A549 (cell line): ENCODE measurements around the gene NOC4L. TPM values are rescaled to one million over a fixed set of nuclear protein-coding genes. Genes with fewer than 3 reads are reported as not detected.
A peak's percentile ranks its signal among the peaks of the same experiment; 100 is the strongest.
"Not testable (repeated sequence)": the region's sequence is repeated elsewhere in the genome, so short reads cannot be mapped to it uniquely, and the experiment has no call there.

Source experiments
- ATAC-seq, 2 experiments: fragments of 200-7000 bp in 1 of 2; fragments of >200 bp in 1 of 2; cut with Nextera tagmentation in 1 of 2; cut with Tn5 transposase in 1 of 2; 3 replicates each; pipeline versions ENCODE4 v1.8.0 to v1.9.1; 2018 to 2020; ENCODE audit warnings: mild to moderate bottlenecking in 1 of 2, moderate library complexity in 1 of 2
- CTCF ChIA-PET: fragments of 300-600 bp; sonication (Branson Sonifier 250); formaldehyde crosslinking; extraction: SDS; loops from one replicate; lab custom pipeline; 2021; ENCODE audit warnings: antibody characterized with exemption, inconsistent platforms; lab: Yijun Ruan, JAX
- POLR2A ChIA-PET: fragments of 350-600 bp; formaldehyde crosslinking; extraction: SDS; loops from one replicate; lab custom pipeline; 2021; ENCODE audit warnings: antibody characterized with exemption, inconsistent platforms; lab: Yijun Ruan, JAX
- DNase-seq, 2 experiments: peaks; one replicate each; pipeline versions ENCODE4 v3.0.0 to v3.0.0-alpha.2; 2011 to 2016; ENCODE audit warnings: low read depth in 1 of 2, low spot score in 1 of 2
- FAIRE-seq: peaks from 2 replicates; lab custom pipeline; 2011; peaks lifted over from hg19 to GRCh38; lab: Jason Lieb, UNC
- H3K27ac ChIP-seq, 2 experiments: fragments of >200 bp; sonication (Bioruptor Twin); formaldehyde crosslinking; 3 replicates each; pipeline ENCODE4 v1.5.1; 2016 to 2017
- H3K4me1 ChIP-seq: fragments of >200 bp; sonication (Bioruptor Twin); formaldehyde crosslinking; 3 replicates; pipeline ENCODE4 v1.6.1; 2016
- H3K4me2 ChIP-seq: fragments of >200 bp; sonication (Bioruptor Twin); formaldehyde crosslinking; 3 replicates; pipeline ENCODE4 v1.6.1; 2016
- H3K4me3 ChIP-seq: fragments of >200 bp; sonication (Bioruptor Twin); formaldehyde crosslinking; 3 replicates; pipeline ENCODE4 v1.5.1; 2016
- H3K9me3 ChIP-seq: fragments of >200 bp; sonication (Bioruptor Twin); formaldehyde crosslinking; 3 replicates; pipeline ENCODE4 v1.6.1; 2016
- CBX2 ChIP-seq: fragments of 200-600 bp; sonication (generic); IDR thresholded peaks from 2 replicates; pipeline ENCODE4 v1.6.1; 2016; ENCODE audit warnings: low read depth, mild to moderate bottlenecking, borderline replicate concordance
- CEBPB ChIP-seq, 2 experiments: fragments of >200 bp in 1 of 2; sonication (Bioruptor Twin) in 1 of 2; formaldehyde crosslinking in 1 of 2; IDR thresholded peaks; 2 replicates each; pipeline ENCODE4 v1.6.1; 2012 to 2016
- FOXS1 ChIP-seq: fragments of 250-450 bp; sonication (Bioruptor Pico); IDR thresholded peaks from 2 replicates; pipeline ENCODE4 v1.5.0; 2020; ENCODE audit warnings: mild to moderate bottlenecking, moderate library complexity
- HDAC2 ChIP-seq: fragments of 200-600 bp; sonication (generic); IDR thresholded peaks from 2 replicates; pipeline ENCODE4 v1.6.1; 2016
- JUN ChIP-seq, 2 experiments: fragments of >200 bp; sonication (Bioruptor Twin); formaldehyde crosslinking; IDR thresholded peaks; 2 replicates in 1 of 2; 3 replicates in 1 of 2; pipeline ENCODE4 v1.6.1; 2016 to 2017
- MAFK ChIP-seq: fragments of 450-650 bp; IDR thresholded peaks from 2 replicates; pipeline ENCODE4 v1.6.1; 2014; ENCODE audit not compliant: partially characterized antibody
- NFE2L2 ChIP-seq: fragments of 150-350 bp; conservative IDR thresholded peaks from 2 replicates; pipeline ENCODE4 v1.6.1; 2014; ENCODE audit warnings: low read length
- NPAS2 ChIP-seq: fragments of 250-450 bp; sonication (Bioruptor Pico); IDR thresholded peaks from 2 replicates; pipeline ENCODE4 v1.8.0; 2022; ENCODE audit warnings: mild to moderate bottlenecking, moderate library complexity, borderline replicate concordance
- PHF8 ChIP-seq: fragments of 200-600 bp; sonication (generic); IDR thresholded peaks from 2 replicates; pipeline ENCODE4 v1.6.1; 2016; ENCODE audit warnings: low read depth, mild to moderate bottlenecking, antibody characterized with exemption, moderate library complexity, borderline replicate concordance
- POLR2A ChIP-seq: IDR thresholded peaks from 2 replicates; pipeline ENCODE4 v1.6.1; 2012; ENCODE audit warnings: mild to moderate bottlenecking, low read length
- TFCP2L1 ChIP-seq: fragments of 250-450 bp; sonication (Bioruptor Pico); IDR thresholded peaks from 2 replicates; pipeline ENCODE4 v1.5.0; 2021; ENCODE audit warnings: mild to moderate bottlenecking
- TP53 ChIP-seq: fragments of 250-450 bp; sonication (Bioruptor Pico); IDR thresholded peaks from 2 replicates; pipeline ENCODE4 v1.5.0; 2021; ENCODE audit warnings: mild to moderate bottlenecking, moderate library complexity
- ZFP36 ChIP-seq: fragments of 450-650 bp; IDR thresholded peaks from 2 replicates; pipeline ENCODE4 v1.6.1; 2014; ENCODE audit warnings: borderline replicate concordance; ENCODE audit not compliant: partially characterized antibody
- WGBS: methylation state at CpG from one replicate; pipeline ENCODE4 v1.1.6; 2017; ENCODE audit errors: missing lambda C conversion rate; 5-methylcytosine and 5-hydroxymethylcytosine counted together
- polyA plus RNA-seq, 4 experiments: library from polyadenylated mRNA; depleted of rRNA in 3 of 4; stranded (reverse); fragments of >200 nt; fragmentation: RNase III in 1 of 4; extraction: RNeasy Plus Mini Kit Qiagen cat#74134 plus additional on column Dnase treatment in 1 of 4; gene quantifications; 2 replicates in 3 of 4; 3 replicates in 1 of 4; pipeline ENCODE4 v1.2.3, GENCODE V29; 2011 to 2017
- TF ChIP-seq, protein P1 (sequence below): IDR thresholded peaks from 2 replicates; pipeline ENCODE4 v1.6.1; 2012
- TF ChIP-seq, protein P2 (sequence below): IDR thresholded peaks from 2 replicates; pipeline ENCODE4 v1.6.1; 2012; ENCODE audit warnings: low read depth, borderline replicate concordance
- TF ChIP-seq, protein P3 (sequence below): fragments of >200 bp; sonication (Bioruptor Twin); formaldehyde crosslinking; IDR thresholded peaks from 2 replicates; pipeline ENCODE4 v1.6.1; 2016
- TF ChIP-seq, protein P4 (sequence below): fragments of 450-650 bp; IDR thresholded peaks from 2 replicates; pipeline ENCODE4 v1.6.1; 2014; ENCODE audit warnings: antibody characterized with exemption

NOC4L gene
- polyA plus RNA-seq, 2 of the 4 experiments (the other 2 are of a cell fraction), result 12.1 to 34.1 TPM

DNA sequence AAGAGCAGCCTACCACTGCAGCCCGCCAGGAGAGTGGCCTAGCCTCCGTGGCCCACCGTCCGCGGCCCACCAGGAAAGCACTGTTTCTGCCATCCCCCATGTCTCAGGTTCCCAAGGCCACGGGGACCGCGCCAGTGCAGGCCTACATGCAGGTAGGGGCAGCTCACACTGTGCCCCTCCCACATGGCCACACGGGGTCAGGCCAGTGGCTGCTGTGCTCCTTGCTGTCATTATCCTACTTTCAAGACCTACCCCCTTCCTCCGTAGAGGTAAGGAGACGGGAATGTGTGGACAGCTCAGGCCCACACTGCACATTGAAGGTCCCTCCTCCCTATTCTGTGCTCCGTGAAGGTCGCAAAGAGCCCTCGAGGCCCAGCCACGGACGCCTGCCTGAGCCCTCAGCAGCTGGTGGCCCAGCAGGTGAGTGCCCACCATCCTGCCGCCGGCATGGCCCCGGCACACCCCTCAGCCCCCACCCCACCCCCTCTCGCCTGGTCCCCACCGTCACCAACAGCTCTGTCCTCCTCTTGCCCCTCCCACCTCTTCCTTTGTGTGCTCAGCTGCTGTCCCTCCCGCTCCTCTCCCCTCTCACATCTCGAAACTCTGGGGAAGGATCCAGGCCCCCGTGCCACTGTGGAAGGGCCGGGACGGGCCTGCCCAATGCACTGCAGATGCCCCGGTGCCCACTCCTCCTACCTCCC lies 10.2 kb upstream of the NOC4L start:
- H3K27ac ChIP-seq, result no peak overlapping the region
- ChIA-PET CTCF (interaction anchor here (0.9 kb wide), 2 partner anchors 20 to 420 kb away, joined by 3 read pairs; no protein-coding TSS in a partner anchor), POLR2A (no interaction called here)
- ATAC-seq, result peak; percentile 55 to 62; a peak in 5 of 6 replicates
- TF ChIP-seq NPAS2 (CRISPR knock-in tag), result no peak
- no peak for TF ChIP-seq CEBPB (IDR thresholded peaks at IDR 0.05)
- TF ChIP-seq FOXS1 (CRISPR knock-in tag), result no peak
- TF ChIP-seq, protein P1, sequence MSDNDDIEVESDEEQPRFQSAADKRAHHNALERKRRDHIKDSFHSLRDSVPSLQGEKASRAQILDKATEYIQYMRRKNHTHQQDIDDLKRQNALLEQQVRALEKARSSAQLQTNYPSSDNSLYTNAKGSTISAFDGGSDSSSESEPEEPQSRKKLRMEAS, result no peak
- no peak for TF ChIP-seq TFCP2L1 (CRISPR knock-in tag)
- FAIRE-seq, result no peak
- H3K4me1 ChIP-seq, result no peaks in the 10 kb centered on the region
- peak in 1 of 2 experiments; percentile 39 for DNase-seq
- WGBS, result 89% methylated on average over 25 of the region's 27 CpGs
- H3K4me2 ChIP-seq, result no peak overlapping the region
- H3K4me3 ChIP-seq, result no peak overlapping the region
- H3K9me3 ChIP-seq, result no peaks in the 10 kb centered on the region

DNA sequence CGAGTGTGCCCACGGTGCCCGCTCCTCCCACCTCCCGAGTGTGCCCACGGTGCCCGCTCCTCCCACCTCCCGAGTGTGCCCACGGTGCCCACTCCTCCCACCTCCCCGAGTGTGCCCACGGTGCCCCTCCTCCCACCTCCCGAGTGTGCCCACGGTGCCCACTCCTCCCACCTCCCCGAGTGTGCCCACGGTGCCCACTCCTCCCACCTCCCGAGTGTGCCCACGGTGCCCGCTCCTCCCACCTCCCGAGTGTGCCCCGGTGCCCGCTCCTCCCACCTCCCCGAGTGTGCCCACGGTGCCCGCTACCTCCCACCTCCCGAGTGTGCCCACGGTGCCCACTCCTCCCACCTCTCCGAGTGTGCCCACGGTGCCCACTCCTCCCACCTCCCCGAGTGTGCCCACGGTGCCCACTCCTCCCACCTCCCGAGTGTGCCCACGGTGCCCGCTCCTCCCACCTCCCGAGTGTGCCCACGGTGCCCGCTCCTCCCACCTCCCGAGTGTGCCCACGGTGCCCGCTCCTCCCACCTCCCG lies 9.5 kb upstream of the NOC4L start:
- 89% methylated on average over 4 of the region's 39 CpGs for WGBS
- FAIRE-seq, ATAC-seq, DNase-seq, H3K27ac ChIP-seq, H3K9me3 ChIP-seq, H3K4me3 ChIP-seq, H3K4me2 ChIP-seq, H3K4me1 ChIP-seq, POLR2A ChIA-PET: not testable (repeated sequence)
- CTCF ChIA-PET, result interaction anchor here (0.9 kb wide), 1 partner anchor 19 kb away, joined by 3 read pairs; no protein-coding TSS in a partner anchor

DNA sequence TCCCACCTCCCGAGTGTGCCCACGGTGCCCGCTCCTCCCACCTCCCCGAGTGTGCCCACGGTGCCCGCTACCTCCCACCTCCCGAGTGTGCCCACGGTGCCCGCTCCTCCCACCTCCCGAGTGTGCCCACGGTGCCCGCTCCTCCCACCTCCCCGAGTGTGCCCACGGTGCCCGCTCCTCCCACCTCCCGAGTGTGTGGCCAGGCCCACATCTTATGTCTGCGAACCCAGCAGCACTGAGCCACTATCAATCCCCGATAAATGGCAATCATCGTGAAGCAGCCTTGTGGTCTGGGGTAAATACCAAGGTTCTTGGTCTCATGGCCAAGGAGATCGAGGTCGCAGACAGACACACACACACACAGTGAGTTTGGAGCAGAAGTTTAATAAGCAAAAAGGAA lies 8.0 kb upstream of the NOC4L start:
- H3K27ac ChIP-seq, H3K9me3 ChIP-seq, FAIRE-seq, H3K4me2 ChIP-seq, POLR2A ChIA-PET, H3K4me3 ChIP-seq, DNase-seq, CTCF ChIA-PET, H3K4me1 ChIP-seq: not testable (repeated sequence)
- 43% methylated on average over 4 of the region's 21 CpGs for WGBS
- 0 out of 6 replicates have a peak, but pooled peaks of 1 of the 2 experiments have one; percentile 4 for ATAC-seq

DNA sequence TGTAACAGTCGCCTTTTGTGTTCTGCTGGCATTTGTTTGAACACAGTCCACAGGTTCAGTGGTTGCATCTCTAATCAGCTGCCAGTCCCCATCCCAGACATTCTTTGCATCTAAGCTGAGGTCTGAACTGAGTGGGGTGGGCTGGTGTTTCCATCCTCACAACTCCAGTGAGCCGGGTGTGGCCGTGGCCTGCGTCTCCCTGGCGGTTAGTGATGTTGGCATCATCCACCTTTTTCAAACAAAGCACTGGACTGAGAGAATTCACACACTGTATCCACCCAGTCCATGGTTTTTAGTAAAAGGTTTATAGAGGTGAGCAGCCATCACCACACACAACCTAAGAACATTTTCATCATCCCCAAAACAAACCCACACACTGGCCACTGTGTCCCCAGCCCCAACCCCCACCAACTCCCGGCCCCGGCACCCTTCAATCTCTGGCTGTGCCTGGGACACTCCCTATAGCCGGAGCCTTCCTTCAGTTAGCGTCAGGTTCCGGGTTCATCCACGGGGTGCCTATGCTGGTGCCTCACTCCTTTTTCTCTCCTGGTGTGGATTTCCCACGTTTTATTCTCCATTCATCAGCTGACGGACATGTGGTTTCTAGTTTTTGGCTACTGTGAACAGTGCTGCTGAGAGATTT lies 6.7 kb upstream of the NOC4L start:
- no peak overlapping the region for H3K4me3 ChIP-seq
- ATAC-seq (peak; percentile 9 to 10; a peak in 4 of 6 replicates), DNase-seq (no peak), FAIRE-seq (no peak)
- H3K4me2 ChIP-seq, result no peak overlapping the region
- ChIA-PET POLR2A (no interaction called here), CTCF (interaction anchor here (1.1 kb wide), 1 partner anchor 276 kb away, joined by 4 read pairs; no protein-coding TSS in a partner anchor)
- H3K4me1 ChIP-seq, result peaks cover 3% of the 10 kb centered on the region; the same call in 1 of the 3 replicates
- 78% methylated on average over 11 of the region's 13 CpGs for WGBS
- H3K9me3 ChIP-seq, result no peaks in the 10 kb centered on the region
- TF ChIP-seq, protein P2, sequence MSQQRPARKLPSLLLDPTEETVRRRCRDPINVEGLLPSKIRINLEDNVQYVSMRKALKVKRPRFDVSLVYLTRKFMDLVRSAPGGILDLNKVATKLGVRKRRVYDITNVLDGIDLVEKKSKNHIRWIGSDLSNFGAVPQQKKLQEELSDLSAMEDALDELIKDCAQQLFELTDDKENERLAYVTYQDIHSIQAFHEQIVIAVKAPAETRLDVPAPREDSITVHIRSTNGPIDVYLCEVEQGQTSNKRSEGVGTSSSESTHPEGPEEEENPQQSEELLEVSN, result no peak
- TF ChIP-seq POLR2A (no peak), JUN (IDR thresholded peaks at IDR 0.05) (no peak), HDAC2 (no peak), NFE2L2 (no peak), CBX2 (no peak), TP53 (CRISPR knock-in tag) (no peak), PHF8 (no peak), ZFP36 (no peak), MAFK (no peak)
- TF ChIP-seq, protein P3, sequence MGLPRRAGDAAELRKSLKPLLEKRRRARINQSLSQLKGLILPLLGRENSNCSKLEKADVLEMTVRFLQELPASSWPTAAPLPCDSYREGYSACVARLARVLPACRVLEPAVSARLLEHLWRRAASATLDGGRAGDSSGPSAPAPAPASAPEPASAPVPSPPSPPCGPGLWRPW, result no peak
- TF ChIP-seq, protein P4, sequence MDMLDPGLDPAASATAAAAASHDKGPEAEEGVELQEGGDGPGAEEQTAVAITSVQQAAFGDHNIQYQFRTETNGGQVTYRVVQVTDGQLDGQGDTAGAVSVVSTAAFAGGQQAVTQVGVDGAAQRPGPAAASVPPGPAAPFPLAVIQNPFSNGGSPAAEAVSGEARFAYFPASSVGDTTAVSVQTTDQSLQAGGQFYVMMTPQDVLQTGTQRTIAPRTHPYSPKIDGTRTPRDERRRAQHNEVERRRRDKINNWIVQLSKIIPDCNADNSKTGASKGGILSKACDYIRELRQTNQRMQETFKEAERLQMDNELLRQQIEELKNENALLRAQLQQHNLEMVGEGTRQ, result no peak
- no peak overlapping the region for H3K27ac ChIP-seq
